Measurements from ENCODE around the gene CSDE1.

DNA sequence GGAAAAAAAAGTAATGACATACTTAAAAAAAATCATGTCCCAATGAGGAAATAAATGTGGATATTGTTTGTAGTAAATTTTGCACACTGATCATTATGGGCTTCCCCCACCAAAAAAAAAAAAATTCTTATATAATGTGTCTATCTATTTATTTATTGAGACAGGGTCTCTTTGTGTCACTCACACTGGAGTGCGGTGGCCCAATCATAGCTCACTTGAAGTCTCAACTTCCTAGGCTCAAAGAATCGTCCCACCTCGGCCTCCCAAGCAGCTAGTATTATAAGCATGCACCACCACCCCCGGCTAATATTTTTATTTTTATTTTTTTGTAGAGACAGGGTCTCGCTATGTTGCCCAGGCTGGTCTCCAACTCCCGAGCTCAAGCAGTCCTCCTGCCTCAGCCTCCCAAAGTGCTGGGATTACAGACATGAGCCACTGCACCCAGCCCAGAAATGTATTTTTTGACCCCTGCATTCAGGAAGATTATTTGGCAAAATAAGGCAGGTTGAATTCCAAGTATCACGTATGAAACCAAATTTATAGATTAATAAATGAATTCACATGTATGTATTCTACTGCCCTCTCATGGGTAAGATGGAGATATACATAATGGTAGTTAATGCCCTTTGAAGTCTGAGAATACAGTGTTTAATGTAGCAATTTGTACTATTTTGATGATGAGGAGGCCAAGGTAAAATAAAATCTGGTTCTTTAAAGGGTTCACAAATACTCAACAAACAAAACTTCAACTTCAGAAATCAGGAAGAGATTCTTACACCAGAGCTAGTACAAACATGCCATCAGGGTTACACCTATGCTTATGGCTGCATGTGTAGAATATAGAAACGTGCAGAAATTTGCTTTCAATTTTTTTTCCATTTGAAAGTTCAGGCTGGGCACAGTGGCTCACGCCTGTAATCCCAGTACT lies 86.5 kb downstream of the CSDE1 start:
- TF ChIP-seq POLR2AphosphoS5 (IDR thresholded peaks at IDR 0.05; ENCODE audit: borderline replicate concordance, low read depth, low read length), result no peak
- TF ChIP-seq EZH2 (IDR thresholded peaks at IDR 0.05), result no peak

Measured in SK-N-MC (cell line).